Measurements from ENCODE around the gene PTPRD.

GRCh38 chr9:8860925-8861324 lies 1751.9 kb downstream of the PTPRD start:
- no peak for TF ChIP-seq EZH2 (IDR thresholded peaks at IDR 0.05; ENCODE audit: borderline replicate concordance, insufficient read depth, low read depth, low read length, poor library complexity, severe bottlenecking)
- TF ChIP-seq CTCF (IDR thresholded peaks at IDR 0.05): no peak

All from B cell (primary cell).